Measurements from ENCODE around the gene MDH1B. TPM values are rescaled to one million over a fixed set of nuclear protein-coding genes. Genes with fewer than 3 reads are reported as not detected.

MDH1B gene
- total RNA-seq, 1 experiment from 2014 or later = 0.85 TPM

DNA sequence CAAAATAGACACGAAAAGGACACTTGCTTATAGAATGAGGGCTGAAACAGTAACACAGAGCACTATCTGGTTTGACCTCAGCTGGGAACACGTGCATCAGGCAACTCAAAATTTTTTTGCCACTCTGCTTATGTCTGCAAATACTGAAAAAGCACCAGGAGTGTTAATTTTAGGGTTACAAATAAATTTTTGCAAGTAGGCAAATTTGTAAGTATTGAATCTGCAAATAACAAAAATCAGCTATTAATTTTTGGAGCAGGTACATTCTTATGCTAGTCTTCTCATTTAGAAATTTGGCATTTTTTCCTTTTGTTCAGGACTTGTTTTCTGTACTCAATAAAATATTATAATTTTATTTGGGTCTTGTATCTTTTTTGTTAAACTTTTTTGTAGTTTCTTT lies 76.7 kb downstream of the MDH1B start:
- no TSS peak for BruUV-seq (replicated peaks)
- H3K4me3 ChIP-seq (ENCODE audit: low read depth in 2 of 2, low read length in 2 of 2) = no peak overlapping the region
- ChIA-PET POLR2A (no interaction called here), CTCF (no interaction called here)
- no peaks in the 10 kb centered on the region for H3K9me3 ChIP-seq (ENCODE audit: control insufficient read depth, insufficient read depth, low read depth, low read length)
- H3K4me1 ChIP-seq (ENCODE audit: control insufficient read depth, insufficient read depth, low read length) = no peaks in the 10 kb centered on the region
- DNase-seq (ENCODE audit: low read depth, low spot score) = no peak
- ATAC-seq = no peak
- no peaks in the 10 kb centered on the region for H3K36me3 ChIP-seq (ENCODE audit: control insufficient read depth, insufficient read depth, low read length)
- no peak for TF ChIP-seq TCF7L2 (IDR thresholded peaks at IDR 0.05; ENCODE audit: low read depth, low read length)
- no peak for TF ChIP-seq REST (IDR thresholded peaks at IDR 0.05; ENCODE audit: insufficient read depth in 1 of 2, low read depth in 2 of 2, low read length in 1 of 2)
- no peak for TF ChIP-seq SIN3A (IDR thresholded peaks at IDR 0.05; ENCODE audit: borderline replicate concordance, insufficient read depth, low read depth, low read length)
- TF ChIP-seq POLR2AphosphoS5 (IDR thresholded peaks at IDR 0.05; ENCODE audit: low read depth, low read length) = no peak
- no peak for TF ChIP-seq CTCF (IDR thresholded peaks at IDR 0.05)
- no peaks in the 10 kb centered on the region for H3K27me3 ChIP-seq (ENCODE audit: control insufficient read depth, insufficient read depth, low read length)
- H3K27ac ChIP-seq (ENCODE audit: low read length) = no peak overlapping the region
- in situ Hi-C loops (cut with HindIII; ENCODE audit: low pct_unique_long_range_greater_than_20kb, low sequenced_read_pairs) = no loop called here
- intact Hi-C loops (cut with micrococcal nuclease; ENCODE audit: unreplicated experiment) = no loop called here

Small RNA genes within 50 kb of the gene (microRNA-seq; reads per million reads assigned to microRNA genes)
- gene MIR3130-1 (ENCODE audit: unreplicated experiment) = not detected
- gene MIR3130-2 (ENCODE audit: unreplicated experiment) = not detected

Other genes with a start within 250 kb of the MDH1B start
- not detected for gene FAM237A, start 122.8 kb downstream of the MDH1B start, total RNA-seq (2021; ENCODE audit: unreplicated experiment)
- not detected for gene DYTN, start 46.9 kb downstream of the MDH1B start, total RNA-seq (2021; ENCODE audit: unreplicated experiment)
- gene FASTKD2, start 278 bp upstream of the MDH1B start, total RNA-seq (2021; ENCODE audit: unreplicated experiment) = 20.5 TPM
- not detected for gene CPO, start 174.2 kb upstream of the MDH1B start, total RNA-seq (2021; ENCODE audit: unreplicated experiment)